Liver (tissue), 3 donors: Measurements from ENCODE around the gene MRPS9.

Experiments
- ATF3 ChIP-seq: IDR thresholded peaks from 2 replicates; pipeline ENCODE4 v1.6.1; 2016; ENCODE audit warnings: antibody characterized with exemption
- CTCF ChIP-seq: fragments of 150-350 bp; IDR thresholded peaks from 2 replicates; pipeline ENCODE4 v1.5.1; 2017; ENCODE audit warnings: improper control_type of control experiment, low read depth, low read length; ENCODE audit not compliant: missing input control
- FOXA1 ChIP-seq: IDR thresholded peaks from 2 replicates; pipeline ENCODE4 v1.6.1; 2016; ENCODE audit warnings: antibody characterized with exemption
- HNF4G ChIP-seq: IDR thresholded peaks from 2 replicates; pipeline ENCODE4 v1.6.1; 2016; ENCODE audit warnings: antibody characterized with exemption
- JUND ChIP-seq, 2 donors: IDR thresholded peaks; 2 replicates each; pipeline ENCODE4 v1.6.1; 2016; ENCODE audit warnings: antibody characterized with exemption in 2 of 2
- MAX ChIP-seq: IDR thresholded peaks from 2 replicates; pipeline ENCODE4 v1.6.1; 2016; ENCODE audit warnings: antibody characterized with exemption
- REST ChIP-seq: IDR thresholded peaks from 2 replicates; pipeline ENCODE4 v1.6.1; 2016; ENCODE audit warnings: antibody characterized with exemption, mild to moderate bottlenecking
- RXRA ChIP-seq, 2 donors: IDR thresholded peaks; 2 replicates each; pipeline ENCODE4 v1.6.1; 2017 to 2018; ENCODE audit warnings: antibody characterized with exemption in 2 of 2, mild to moderate bottlenecking in 1 of 2
- TAF1 ChIP-seq: conservative IDR thresholded peaks from 2 replicates; pipeline ENCODE4 v1.6.1; 2016; ENCODE audit warnings: antibody characterized with exemption, mild to moderate bottlenecking
- YY1 ChIP-seq: IDR thresholded peaks from 2 replicates; pipeline ENCODE4 v1.6.1; 2016; ENCODE audit warnings: antibody characterized with exemption, mild to moderate bottlenecking
- ZBTB33 ChIP-seq: IDR thresholded peaks from 2 replicates; pipeline ENCODE4 v1.6.1; 2016; ENCODE audit warnings: antibody characterized with exemption
- donor health status: healthy.
- donor health status: healthy.

- TF ChIP-seq FOXA1, result no peak
- TF ChIP-seq CTCF, result no peak
- TF ChIP-seq REST, result no peak
- TF ChIP-seq ATF3, result no peak
- TF ChIP-seq YY1, result no peak
- no peak for TF ChIP-seq RXRA (IDR thresholded peaks at IDR 0.05)
- no peak for TF ChIP-seq HNF4G
- no peak for TF ChIP-seq MAX
- no peak for TF ChIP-seq TAF1
- no peak for TF ChIP-seq JUND (IDR thresholded peaks at IDR 0.05)
- no peak for TF ChIP-seq ZBTB33
Measured at GRCh38 chr2:105078906-105079495, 41.1 kb downstream of the MRPS9 start.
